ENCODE data around the gene TLR8.

GRCh38 chrX:12961196-12961718, 54.8 kb downstream of the TLR8 start:
- TF ChIP-seq CTCF (IDR thresholded peaks at IDR 0.05) (no peak), POLR2A (IDR thresholded peaks at IDR 0.05) (no peak)
